Medulla oblongata (tissue), 1 donor: ENCODE results near the gene VAV2.

Source experiments
- DNase-seq: peaks from one replicate; pipeline ENCODE4 v3.0.0-alpha.2; 2015; ENCODE audit errors: extremely low spot score

VAV2 gene

DNA sequence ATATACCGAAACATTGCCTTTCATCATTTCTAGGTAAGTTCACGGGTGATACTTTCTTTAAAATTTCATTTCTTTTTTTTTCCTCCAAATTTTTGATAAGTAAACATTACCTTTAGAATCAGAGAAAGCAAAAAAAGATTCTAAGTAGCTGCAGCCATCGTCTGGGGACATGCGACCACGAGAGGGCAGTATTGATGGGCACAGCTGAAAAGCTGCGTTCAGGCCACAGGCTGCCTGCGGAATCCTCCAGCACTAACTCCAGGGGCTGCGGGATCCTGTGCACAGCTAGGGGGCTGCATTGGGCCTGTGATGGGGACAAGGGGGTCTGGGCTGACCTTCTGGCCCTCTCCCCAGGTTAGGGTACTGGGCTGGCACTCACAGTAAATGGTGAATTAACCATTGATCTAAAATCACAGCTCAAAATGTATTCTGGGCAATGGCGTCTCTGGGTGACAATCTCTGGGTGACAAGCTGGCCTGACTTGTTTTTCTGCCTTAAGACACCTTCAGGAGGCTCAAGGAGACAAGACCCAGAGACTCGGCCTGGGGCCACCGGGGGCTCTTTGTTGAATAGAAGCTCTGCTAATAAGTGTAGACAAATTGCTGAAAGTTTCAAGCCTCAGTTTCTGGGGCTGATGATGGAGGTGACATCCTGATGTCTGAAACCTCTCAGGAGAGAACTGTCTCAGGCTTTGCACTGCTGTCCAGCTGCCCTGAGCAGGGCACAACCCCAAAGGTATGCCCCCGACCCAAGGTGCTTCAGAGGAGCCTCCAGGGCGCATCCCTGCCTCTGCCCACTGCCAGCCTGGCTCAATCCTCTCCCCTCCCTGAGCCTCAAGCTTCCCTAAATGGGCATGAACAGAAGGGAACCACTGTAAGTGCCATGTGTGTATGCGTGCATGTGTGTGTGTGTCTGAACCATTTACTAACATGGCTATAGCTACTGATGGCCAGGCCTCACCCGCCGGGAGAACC, 209.7 kb downstream of the VAV2 start:
- peak; percentile 81 for DNase-seq

DNA sequence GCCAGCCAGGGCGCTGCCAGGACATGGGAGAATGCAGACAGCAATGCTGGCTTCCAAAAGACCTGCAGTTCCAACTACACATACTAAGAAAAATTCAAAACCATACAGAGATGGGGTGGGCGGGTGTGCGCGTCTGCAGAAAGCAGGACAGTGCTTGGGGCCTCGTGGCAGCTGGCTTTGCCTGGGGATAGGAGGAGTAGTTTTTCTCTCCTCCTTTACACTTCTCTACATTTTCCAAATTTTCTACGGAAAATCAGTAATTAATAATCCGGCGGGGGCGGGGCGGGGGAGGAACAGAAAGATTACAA, 210.3 kb downstream of the VAV2 start:
- no peak for DNase-seq

DNA sequence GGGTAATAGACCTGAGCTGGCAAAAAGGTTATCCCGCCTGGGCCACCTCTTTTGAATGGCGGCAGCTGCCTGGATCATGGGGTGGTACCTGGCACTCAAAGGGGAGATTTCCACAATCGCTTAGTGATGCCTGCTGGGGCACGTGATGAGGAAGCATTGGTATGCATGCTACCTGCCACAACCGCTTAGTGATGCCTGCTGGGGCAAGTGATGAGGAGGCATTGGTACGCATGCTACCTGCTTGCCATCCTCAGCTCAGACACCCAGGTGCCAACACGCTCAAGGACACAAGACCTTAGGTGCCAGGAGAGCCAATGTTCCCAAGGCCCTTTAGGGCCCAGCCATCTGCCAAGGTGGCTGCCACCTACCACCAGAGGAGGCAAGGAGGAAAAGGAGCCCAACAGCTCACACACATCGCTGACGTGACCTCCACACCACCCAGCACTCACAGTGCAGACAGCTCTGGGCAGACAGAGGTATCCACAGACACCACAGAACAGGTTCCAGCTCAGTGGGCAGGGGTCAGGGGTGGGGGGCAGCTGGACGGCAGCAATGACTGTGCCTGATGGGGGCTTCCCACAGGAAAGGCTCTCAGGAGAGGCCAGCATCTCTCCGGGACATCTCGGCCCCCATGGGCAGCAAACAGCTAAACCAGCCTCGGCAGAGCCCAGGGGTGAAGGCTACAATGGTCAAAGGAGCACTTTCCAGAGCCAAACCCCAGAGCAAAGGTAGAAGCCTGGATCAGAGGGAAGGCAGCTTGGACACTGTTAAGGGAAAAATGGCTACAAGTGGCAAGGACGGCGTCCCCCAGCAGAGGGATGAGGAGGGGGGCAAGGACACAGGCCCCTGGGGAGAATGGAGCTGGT, 210.9 kb downstream of the VAV2 start:
- no peak for DNase-seq

DNA sequence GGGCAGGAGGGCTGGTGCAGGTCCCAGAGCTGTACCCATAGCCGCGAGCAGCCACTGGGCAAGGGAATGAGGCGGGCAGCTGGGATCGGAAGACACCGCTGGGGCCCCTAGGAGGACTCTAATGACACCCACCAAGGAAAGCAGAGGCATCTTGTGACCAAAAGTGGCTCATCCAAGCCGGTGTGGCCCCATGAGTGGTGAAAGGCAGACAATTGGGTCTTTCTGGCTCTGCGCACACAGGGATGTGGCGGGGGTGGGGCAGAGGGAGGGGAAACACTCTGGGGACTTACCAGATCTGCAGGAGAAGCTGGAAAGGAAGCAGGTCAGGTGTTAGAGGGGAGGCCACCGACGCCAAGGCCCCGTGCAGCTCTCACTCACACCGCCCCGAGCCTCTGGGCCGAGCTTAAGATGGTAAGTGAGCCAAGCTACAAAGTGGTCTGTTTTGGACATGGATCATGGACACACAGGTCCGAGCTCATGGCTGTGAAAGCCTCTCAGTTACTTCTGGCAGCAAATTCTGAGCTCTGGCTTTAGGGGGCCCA, 211.6 kb downstream of the VAV2 start:
- DNase-seq, result no peak

DNA sequence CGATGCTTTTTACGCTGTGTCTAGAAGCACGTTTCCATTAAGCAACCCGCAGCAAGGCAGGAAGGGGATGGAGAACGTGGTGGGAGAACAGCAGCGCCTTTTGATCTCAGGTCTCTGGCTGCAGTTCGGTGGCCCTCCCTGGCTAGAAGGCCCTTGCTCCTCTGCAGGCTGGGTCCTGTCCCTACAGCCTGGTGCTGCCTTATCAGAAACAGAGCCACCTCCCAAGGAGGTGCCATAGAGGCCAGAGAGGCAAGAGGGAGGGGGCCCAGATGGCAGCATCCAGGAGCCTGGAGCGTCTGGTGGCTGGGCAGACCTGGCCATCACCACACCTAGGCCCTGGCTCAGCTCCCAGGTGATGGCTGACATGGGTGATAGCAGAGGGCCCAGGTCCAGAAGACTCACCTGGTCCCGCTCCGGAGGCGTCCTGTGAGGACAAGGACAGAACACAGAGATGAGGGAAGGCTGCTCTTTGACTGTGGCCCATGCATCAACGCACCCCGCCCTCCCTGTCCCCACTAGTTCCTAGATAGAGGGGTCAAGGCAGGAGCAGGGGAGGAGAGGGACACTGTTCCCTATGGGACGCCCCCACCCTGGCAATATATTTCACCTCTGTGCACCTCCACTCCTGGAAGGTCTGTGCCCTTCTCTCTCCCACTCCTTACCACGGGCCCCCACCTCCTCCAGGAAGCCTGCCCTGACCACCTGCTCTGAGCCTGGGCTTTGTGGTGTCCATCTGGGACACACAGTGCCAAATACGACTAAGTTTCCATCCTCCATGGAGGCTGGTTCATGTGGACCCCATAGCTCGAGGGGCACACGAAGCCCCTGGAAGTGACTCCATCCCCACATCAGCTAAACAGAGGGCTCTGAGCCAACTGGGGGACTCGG, 212.4 kb downstream of the VAV2 start:
- no peak for DNase-seq

DNA sequence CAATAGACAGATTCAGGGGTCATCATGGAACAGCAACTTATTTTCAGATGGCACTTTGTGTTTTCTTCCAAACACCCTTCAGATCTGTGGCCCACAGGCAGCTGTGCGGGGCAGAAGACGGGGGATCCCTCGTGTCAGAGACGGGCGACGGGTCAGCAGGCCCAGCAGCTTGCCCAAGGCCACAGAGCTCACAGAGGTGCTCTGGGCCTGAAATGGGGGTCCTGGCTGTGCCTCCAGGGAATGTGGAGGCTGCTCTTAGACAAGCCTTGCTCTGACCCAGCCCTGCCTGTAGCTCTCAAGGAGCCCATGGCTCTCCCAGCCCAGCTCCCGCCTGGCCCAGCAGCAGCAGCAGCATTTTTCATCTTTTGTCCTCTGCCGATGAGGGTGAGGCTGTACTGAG, 213.0 kb downstream of the VAV2 start:
- DNase-seq, result no peak

DNA sequence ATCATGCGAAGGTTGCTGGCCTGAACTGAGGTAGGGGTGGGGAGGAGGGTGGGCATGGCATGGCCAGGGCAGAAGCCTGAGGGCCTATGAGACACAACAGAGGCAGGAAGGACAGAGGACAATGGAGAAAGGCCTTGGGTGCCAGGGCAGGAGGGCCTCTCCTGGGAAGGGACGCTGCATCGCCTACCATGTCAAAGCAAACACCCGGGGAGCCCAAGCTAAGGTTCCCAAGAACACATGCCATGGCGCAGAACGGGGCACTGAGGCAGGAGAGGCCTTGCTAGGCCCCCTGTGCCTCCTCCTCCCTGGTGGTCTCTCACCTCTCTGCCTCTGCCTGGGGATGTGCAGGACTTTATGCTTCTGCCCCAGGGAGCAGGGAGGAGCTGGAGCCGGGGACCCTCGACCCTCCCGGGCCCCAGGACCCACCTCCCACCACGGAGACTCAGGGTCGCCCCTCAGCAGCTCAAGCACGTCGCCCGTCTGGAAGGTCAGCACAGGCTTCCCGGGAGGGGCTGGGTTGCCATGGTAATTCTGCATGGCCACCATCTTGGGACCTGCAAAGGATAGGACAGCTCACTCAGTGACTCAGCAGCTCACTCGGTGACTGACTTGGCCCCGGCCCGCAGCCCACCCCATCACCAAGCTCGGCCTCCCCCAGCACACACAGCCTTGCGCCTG, 213.6 kb downstream of the VAV2 start:
- no peak for DNase-seq

DNA sequence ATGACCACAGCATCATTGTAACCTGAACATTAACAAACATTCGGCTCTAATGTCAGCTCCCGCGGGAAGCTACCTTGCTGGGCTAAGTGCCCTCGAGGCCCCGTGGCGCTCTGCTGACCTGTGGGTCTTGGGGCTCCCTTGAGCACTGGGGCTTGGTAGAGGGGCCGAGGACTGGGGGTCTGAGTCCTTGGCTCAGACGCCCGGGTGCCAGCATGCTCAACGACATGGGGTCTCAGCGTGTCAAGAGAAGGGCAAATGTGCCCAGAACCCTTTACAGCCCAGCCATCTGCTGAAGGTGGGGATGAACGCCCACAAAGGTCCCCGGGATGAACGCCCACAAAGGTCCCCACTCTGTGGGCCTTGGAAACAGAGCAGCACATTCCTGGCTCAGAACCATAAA, 214.3 kb downstream of the VAV2 start:
- no peak for DNase-seq

DNA sequence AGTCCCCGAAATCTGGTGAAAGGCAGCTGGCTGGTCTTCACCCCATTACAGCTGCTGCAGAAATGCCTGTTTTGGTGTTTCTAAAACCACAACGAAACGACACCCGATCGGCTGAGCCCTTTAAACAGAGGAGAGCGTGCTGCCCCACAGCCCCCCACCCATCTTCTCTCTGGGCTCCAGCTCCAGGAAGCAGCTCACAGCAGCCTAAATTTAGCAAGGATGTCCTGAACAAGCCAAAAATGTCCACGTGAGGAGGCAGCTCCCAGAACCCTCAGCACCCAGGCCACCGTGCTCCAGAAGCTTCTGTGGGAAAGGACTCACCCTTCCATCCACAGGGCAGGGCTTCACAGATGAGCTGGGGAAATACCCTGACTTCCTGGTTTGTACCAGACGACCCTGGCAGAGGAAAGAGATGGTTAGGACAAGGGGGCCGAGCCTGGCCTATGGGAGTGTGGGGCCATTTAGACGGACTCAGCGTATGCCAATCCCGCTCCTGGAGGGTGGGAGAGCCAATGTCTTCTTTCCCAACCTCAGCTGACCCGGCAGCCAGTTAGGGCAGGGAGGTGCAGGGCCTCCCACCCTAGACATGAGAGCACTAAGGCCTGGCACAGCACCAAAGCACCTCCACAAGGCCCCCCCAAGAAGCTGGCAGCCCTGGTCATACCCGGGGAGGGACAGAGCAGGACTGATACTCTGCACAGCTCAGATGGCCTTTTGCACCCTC, 214.9 kb downstream of the VAV2 start:
- DNase-seq, result no peak

DNA sequence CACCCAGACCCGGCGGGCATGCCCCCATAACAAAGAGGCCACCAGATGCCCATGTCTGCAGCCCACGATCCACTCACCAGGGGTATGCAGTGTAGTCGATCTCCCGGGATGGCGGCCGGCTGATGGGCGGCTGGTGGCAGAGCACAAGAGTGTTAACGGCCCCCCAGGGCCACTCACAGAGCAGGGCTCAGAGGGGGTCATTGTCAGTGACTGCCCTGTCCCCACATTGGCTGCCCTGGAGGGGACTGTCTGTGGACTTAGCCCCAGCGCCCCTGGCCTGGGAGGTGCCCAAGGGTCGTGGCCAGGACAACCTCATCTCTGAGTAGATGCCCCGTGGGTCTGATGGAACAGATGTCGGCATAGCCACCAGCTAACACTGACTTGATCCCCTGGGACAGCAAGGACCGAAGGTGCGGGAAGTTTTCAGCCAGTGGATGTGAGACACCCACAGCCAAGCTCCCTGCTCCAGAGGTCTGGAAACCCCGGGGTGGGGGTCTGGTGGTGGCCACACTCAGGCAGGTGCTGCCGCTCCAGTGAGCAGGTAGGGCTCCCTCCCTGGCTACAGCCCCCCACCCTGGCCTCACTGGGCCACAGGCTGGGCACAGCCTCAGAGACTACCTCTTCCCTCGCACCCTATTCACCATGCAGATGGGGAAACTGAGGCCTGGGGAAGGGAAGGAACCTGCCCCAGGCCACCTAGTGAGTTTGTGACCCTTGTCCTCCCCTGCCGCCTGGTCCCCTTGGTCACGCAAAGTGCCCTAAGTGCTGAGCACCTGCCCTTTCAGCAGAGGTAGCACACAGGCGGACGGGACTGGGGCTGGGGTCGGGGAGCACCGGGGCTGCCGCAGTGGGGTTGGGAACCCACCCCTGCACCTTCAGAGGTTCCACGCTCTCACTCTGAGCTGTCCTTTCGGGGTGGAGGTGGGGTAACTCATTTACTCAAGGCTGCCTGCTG, 215.9 kb downstream of the VAV2 start:
- DNase-seq, result no peak

DNA sequence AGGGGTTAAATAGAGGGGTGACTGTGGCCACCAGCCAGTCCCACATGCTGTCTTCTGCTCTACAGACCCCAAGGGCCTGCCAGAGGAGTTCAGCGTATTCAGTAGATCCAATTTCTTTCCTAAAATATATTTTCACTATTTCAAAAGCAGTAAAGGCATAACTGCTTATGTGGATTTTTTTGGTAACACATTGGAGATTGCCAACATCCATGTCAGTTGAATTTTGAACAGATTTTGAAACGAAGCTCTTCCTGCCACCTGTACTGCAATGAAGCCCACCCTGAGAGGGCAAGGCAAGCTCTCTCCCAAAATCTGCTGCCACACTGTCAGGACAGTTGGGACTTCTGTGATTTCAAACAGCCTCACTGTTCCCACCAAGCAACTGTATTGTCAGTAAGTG, 216.8 kb downstream of the VAV2 start:
- DNase-seq, result no peak

DNA sequence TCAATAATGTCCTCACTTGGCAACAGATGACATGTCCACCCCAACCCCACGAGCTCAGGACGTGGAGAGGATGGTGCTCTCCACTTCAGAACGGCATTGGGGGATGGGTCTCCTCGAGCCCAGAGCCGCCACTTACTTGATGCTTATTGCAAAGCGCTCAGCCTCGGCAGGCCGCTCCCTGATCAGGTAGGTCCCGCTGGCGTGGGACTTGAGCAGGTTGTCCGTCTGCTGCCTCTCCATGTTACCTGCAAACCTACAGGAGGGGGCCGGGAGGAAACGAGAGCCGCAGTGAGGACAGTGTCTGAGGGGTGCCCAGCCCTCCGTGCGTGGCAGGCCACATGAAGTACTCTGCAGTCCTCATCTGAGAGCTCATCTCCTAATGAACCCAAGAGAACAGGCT, 217.3 kb downstream of the VAV2 start:
- no peak for DNase-seq

DNA sequence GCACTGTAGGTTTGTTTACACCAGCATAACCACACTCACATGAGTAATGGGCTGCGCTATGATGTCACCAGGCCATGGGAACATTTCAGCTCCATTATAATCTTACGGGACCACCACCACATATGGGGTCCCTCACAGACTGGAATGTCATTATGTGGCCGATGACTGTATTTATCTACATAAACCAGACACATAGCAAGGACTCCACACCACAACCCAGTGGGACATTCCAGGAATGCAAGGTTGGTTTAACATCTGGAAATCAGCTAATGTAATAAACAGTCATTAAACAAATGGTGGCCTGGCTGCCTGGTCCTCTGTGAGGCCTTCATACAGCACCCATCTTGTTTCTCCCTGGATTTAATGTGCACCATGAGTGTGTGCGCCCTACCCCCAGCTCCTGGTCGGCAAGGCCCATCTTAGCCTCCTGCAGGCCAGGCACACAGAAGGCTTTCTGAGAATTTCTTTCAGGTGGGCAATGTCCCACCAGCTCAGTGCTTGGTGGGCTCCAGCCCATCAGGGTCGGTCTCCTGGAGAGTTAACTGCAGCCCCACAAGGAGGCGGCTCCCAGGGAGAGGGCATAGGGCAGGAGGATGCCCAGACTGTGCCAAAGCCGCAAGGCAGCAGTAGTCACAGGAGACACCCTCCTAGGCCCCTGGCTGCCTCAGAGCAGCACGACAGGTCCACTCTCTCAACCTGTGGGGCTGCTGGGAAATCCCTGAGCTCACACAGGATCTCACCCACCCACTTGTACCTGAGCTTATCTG, 218.1 kb downstream of the VAV2 start:
- no peak for DNase-seq

DNA sequence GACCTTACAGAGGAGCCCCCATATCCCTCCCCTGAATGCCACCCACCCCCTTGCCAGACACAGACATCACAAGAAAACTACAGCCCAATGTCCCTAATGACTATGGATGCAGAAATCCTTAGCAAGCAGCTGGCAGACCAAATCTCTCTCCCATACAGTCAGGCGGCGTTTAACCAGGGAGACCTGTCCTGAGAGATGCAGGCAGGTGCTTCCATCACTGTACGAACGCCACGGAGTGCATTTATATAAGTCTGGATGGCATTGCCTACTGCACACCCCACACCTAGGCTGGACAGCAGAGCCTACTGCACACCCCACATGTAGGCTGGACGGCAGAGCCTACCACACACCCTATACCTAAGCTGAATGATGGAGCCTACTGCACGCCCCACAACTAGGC, 219.5 kb downstream of the VAV2 start:
- no peak for DNase-seq

DNA sequence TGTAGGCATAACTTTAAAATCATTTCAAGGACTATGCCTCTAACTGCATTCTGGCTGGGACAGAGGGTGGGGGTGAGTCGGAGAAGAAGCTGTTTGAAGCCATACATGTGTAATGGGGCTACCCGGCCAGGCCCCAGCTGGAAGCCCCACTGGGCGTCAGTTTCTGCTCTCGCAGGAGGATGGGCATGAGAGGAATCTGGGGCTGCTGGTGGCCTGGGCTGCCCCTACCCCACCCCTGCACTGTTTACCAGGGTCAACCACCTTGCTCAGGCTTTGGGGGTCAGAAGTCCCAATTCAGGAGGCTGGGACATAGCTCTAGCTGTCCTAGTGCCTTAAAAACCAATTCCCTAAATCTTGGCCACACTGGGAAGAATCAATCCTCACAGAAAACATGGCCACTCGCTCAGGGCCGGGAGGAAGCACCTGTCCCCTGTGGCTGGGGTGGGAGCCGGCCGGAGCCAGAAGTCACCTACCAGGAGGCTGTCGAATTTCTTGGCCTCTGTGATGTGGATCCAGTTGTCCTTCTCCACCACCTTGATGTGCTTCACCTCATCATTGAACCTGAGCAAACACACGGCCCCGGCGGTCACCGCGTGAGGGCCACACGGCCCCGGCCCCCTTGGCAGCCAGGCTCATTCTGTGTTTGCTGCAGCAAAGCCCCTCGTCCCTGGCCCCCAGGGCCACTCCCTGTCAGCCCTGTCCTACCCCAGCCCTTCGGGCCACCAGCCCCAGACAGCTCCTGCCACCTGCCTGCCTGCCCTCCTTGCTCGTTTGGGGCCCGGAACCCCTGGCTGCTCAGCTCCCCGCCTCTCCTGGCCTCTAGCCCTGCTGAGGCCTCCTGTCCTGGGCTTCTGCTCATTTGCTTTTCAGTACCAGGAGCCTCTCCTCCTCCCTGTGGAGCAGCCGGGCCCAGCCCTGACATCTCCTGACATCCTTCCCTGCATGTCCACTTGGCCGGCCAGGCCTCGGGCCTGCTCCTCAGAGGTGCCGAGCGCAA, 220.3 kb downstream of the VAV2 start:
- no peak for DNase-seq

DNA sequence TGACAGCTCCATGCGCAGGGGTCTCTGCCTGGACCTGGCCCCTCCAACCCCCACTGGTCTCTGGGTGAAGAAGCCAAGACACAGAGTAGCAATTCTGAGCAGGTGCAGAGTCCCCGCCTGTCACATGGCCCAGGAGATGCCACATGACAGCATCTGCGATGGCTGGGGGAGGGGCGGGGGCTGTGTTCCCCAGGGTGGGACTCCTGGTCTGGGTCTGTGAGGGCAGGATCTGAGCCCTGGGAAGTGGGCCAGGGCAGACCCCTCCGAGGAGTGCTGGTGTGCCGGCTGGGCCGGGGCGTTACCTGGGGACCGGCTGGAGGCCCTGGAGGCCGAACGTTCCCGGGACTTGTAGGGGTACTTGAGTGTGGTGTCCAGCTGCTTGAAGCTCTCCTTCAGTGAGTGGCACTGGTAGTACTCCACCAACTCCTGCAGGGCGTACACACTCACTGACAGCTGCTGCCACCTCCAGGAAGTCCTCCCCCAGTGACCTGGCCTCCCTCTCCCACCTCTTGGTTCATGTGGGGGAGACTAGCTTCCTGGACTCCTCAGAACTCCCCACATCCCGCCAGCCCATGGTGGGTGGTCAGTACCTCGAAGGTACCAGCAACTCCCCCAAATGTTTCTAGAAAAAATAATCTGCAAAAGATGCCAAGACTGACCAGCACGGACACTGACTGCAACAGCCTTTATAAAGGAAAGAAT, 221.9 kb downstream of the VAV2 start:
- DNase-seq, result no peak
